ENCODE measurements around the gene CIRBP.

- TF ChIP-seq CREM (IDR thresholded peaks at IDR 0.05) (no peak), CREM (CRISPR knock-in tag; IDR thresholded peaks at IDR 0.05) (no peak), POLR2AphosphoS5 (IDR thresholded peaks at IDR 0.05; ENCODE audit: low read depth, low read length) (no peak), CEBPB (IDR thresholded peaks at IDR 0.05; ENCODE audit: borderline replicate concordance, low read depth, low read length) (no peak)
These were observed 13.6 kb downstream of the CIRBP start for GRCh38 chr19:1282588-1283206.

Measured in HepG2 (cell line).